Keratinocyte (primary cell): Measurements from ENCODE around the gene MT4. TPM values are rescaled to one million over a fixed set of nuclear protein-coding genes. Genes with fewer than 3 reads are reported as not detected.

ENCODE experiments used
- DNase-seq: peaks from one replicate; pipeline ENCODE4 v3.0.0-alpha.2; 2011; ENCODE audit warnings: low read depth, missing footprints, low spot score
- FAIRE-seq: peaks from 2 replicates; lab custom pipeline; 2011; peaks lifted over from hg19 to GRCh38; lab: Jason Lieb, UNC
- H2AFZ ChIP-seq: 2 replicates; pipeline ENCODE4 v1.6.0; 2012; ENCODE audit warnings: low read length, control low read depth, inconsistent platforms; ENCODE audit not compliant: control insufficient read depth
- H3K27ac ChIP-seq: 2 replicates; pipeline ENCODE4 v1.5.1; 2011; ENCODE audit warnings: low read length; ENCODE audit not compliant: control insufficient read depth, insufficient read depth
- H3K27me3 ChIP-seq: 3 replicates; pipeline ENCODE4 v1.6.0; 2011; ENCODE audit warnings: low read length; ENCODE audit not compliant: control insufficient read depth, insufficient read depth; ENCODE audit errors: extremely low read depth
- H3K36me3 ChIP-seq, 2 experiments: 2 replicates in 1 of 2; 3 replicates in 1 of 2; pipeline ENCODE4 v1.5.1; 2011; ENCODE audit warnings: low read length in 2 of 2, mild to moderate bottlenecking in 1 of 2; ENCODE audit not compliant: control insufficient read depth in 2 of 2, insufficient read depth in 2 of 2; ENCODE audit errors: extremely low read depth in 1 of 2
- H3K4me1 ChIP-seq: 3 replicates; pipeline ENCODE4 v1.5.1; 2011; ENCODE audit warnings: low read length; ENCODE audit not compliant: control insufficient read depth, insufficient read depth; ENCODE audit errors: extremely low read depth
- H3K4me2 ChIP-seq: 3 replicates; pipeline ENCODE4 v1.6.0; 2011; ENCODE audit warnings: low read depth, low read length; ENCODE audit not compliant: control insufficient read depth, insufficient read depth; ENCODE audit errors: extremely low read depth
- H3K4me3 ChIP-seq, 3 experiments: fragments of 200-600 bp in 1 of 3; sonication (generic) in 1 of 3; 2 replicates in 2 of 3; 3 replicates in 1 of 3; pipeline ENCODE4 v1.5.1; 2011 to 2016; ENCODE audit warnings: low read length in 3 of 3, mild to moderate bottlenecking in 3 of 3, control low read depth in 2 of 3, inconsistent platforms in 1 of 3, low read depth in 1 of 3, mixed read lengths in 1 of 3, mixed run types in 1 of 3, moderate library complexity in 1 of 3; ENCODE audit not compliant: control insufficient read depth in 2 of 3, insufficient read depth in 2 of 3; ENCODE audit errors: extremely low read depth in 1 of 3
- H3K79me2 ChIP-seq: 2 replicates; pipeline ENCODE4 v1.6.0; 2012; ENCODE audit warnings: low read length; ENCODE audit not compliant: control insufficient read depth, insufficient read depth
- H3K9ac ChIP-seq: 3 replicates; pipeline ENCODE4 v1.6.0; 2011; ENCODE audit warnings: low read length; ENCODE audit not compliant: control insufficient read depth, insufficient read depth; ENCODE audit errors: extremely low read depth
- H3K9me1 ChIP-seq: 3 replicates; pipeline ENCODE4 v1.6.0; 2011; ENCODE audit warnings: low read length; ENCODE audit not compliant: control insufficient read depth, insufficient read depth; ENCODE audit errors: extremely low read depth
- H3K9me3 ChIP-seq: 2 replicates; pipeline ENCODE4 v1.5.1; 2012; ENCODE audit warnings: low read depth, low read length; ENCODE audit not compliant: control insufficient read depth
- H4K20me1 ChIP-seq: 3 replicates; pipeline ENCODE4 v1.6.0; 2011; ENCODE audit warnings: low read length; ENCODE audit not compliant: control insufficient read depth, insufficient read depth; ENCODE audit errors: extremely low read depth
- EZH2 ChIP-seq: IDR thresholded peaks from one replicate; pipeline ENCODE4 v1.6.1; 2012; ENCODE audit warnings: inconsistent platforms, mild to moderate bottlenecking, low read length, moderate library complexity
- dilution Hi-C: fragments of 300-500 bp; cut with MboI; formaldehyde crosslinking; loops from one replicate; pipeline ENCODE4 v1.7.0; 2020; ENCODE audit warnings: low sequenced_read_pairs; ENCODE audit not compliant: extremely low pct_ligation_motif_present
- polyA plus RNA-seq, 5 experiments: library from polyadenylated mRNA; depleted of rRNA in 3 of 5; stranded (reverse) in 3 of 5; stranded (forward) in 1 of 5; unstranded in 1 of 5; fragments of >200 nt; gene quantifications; 1 replicate in 1 of 5; 2 replicates in 3 of 5; 3 replicates in 1 of 5; pipeline versions ENCODE4 v1.2.1 to v1.2.3, GENCODE V29; 2011 to 2012; ENCODE audit warnings: missing spikeins in 2 of 5, low read depth in 1 of 5, low replicate concordance in 1 of 5
- TF ChIP-seq, protein P1 (sequence below), 3 experiments: IDR thresholded peaks in 1 of 3; conservative IDR thresholded peaks in 1 of 3; optimal IDR thresholded peaks in 1 of 3; 2 replicates in 2 of 3; 3 replicates in 1 of 3; pipeline versions ENCODE3 to v1.5.1; 2011; ENCODE audit warnings: low read length in 3 of 3, mild to moderate bottlenecking in 3 of 3, moderate library complexity in 2 of 3, control low read depth in 1 of 3, inconsistent platforms in 1 of 3; ENCODE audit not compliant: insufficient read depth in 2 of 3; ENCODE audit errors: extremely low read depth in 1 of 3

Gene MT4
- polyA plus RNA-seq, 1 donor (not counting 4 experiments of a cell fraction or from before 2014, with no cell fraction given) = 0.77 TPM

DNA sequence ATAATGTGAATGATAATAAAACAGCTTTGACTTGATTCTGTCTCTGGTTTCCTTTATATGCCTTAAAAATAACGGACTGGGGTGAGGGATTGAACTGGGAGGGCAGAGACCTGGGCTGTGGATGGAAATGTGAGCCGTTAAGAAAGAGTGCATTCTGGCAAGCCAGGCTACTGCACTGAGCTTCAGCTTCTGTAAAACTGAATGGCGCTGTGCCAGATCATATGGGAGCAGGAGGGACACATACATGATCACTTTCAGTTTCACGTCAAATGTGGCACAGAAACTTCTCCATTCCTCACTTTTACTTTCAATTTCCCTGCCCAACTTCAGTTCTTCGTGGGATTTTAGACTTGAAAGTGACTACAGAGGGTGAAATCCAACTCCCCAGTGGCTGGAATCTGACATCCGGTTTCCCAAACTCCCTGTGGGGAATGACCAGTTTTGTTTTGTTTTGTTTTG, 44.6 kb downstream of the MT4 start:
- FAIRE-seq = no peak
- H3K79me2 ChIP-seq = no peaks in the 10 kb centered on the region
- H3K4me1 ChIP-seq = peaks cover 74% of the 10 kb centered on the region
- no peak for DNase-seq
- no peaks in the 10 kb centered on the region for H3K9me3 ChIP-seq
- H3K27me3 ChIP-seq = no peaks in the 10 kb centered on the region
- H3K9me1 ChIP-seq = no peaks in the 10 kb centered on the region
- dilution Hi-C loops = no loop called here
- no peaks in the 10 kb centered on the region for H3K36me3 ChIP-seq
- peak overlapping the region; percentile 78 for H3K9ac ChIP-seq
- H4K20me1 ChIP-seq = no peaks in the 10 kb centered on the region
- peak overlapping the region; percentile 95 for H3K27ac ChIP-seq
- peak overlapping the region; percentile 95 for H3K4me2 ChIP-seq
- peak overlapping the region; percentile 46 to 92 (median 86) for H3K4me3 ChIP-seq
- H2AFZ ChIP-seq = no peak overlapping the region
- TF ChIP-seq EZH2 = no peak
- TF ChIP-seq, protein P1, sequence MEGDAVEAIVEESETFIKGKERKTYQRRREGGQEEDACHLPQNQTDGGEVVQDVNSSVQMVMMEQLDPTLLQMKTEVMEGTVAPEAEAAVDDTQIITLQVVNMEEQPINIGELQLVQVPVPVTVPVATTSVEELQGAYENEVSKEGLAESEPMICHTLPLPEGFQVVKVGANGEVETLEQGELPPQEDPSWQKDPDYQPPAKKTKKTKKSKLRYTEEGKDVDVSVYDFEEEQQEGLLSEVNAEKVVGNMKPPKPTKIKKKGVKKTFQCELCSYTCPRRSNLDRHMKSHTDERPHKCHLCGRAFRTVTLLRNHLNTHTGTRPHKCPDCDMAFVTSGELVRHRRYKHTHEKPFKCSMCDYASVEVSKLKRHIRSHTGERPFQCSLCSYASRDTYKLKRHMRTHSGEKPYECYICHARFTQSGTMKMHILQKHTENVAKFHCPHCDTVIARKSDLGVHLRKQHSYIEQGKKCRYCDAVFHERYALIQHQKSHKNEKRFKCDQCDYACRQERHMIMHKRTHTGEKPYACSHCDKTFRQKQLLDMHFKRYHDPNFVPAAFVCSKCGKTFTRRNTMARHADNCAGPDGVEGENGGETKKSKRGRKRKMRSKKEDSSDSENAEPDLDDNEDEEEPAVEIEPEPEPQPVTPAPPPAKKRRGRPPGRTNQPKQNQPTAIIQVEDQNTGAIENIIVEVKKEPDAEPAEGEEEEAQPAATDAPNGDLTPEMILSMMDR (optimal IDR thresholded peaks at IDR 0.05 in 1 of 3, IDR thresholded peaks at IDR 0.05 in 1 of 3, conservative IDR thresholded peaks at IDR 0.05 in 1 of 3; ENCODE audit: extremely low read depth in 1 of 3, insufficient read depth in 2 of 3, low read length in 3 of 3) = no peak

DNA sequence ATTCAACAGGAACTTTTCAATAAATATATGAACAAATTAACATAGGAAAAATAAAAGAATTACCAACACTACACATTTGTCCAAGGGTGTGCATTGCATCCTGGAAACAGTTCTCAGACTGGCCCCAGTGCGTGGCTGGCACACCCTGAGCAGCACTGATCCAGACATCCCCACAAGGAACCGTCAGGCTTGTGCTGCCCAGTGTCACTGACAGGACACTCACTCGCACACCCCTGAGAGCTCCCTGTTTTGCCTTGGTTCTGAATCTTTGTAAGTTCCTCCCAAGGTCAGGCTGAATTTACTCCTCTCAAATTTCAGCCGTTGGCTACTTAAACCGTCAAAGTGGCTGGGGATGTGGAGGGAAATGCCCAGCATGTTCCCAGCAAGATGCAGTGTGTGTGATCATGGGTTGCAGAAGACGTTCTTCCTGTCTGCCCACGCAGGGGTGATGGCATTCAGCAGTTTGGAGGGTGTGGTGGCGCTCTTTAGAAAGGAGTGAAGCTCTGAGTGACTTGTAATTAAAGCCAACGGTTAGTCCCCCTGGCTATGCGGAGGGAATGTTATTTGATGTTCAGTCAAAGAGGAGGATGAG, 45.2 kb downstream of the MT4 start:
- dilution Hi-C loops = no loop called here
- peak overlapping the region; percentile 78 for H3K9ac ChIP-seq
- H3K4me1 ChIP-seq = peaks cover 77% of the 10 kb centered on the region
- no peaks in the 10 kb centered on the region for H3K9me3 ChIP-seq
- H3K9me1 ChIP-seq = no peaks in the 10 kb centered on the region
- H3K36me3 ChIP-seq = no peaks in the 10 kb centered on the region
- H3K27me3 ChIP-seq = no peaks in the 10 kb centered on the region
- TF ChIP-seq EZH2 = no peak
- TF ChIP-seq, protein P1 (optimal IDR thresholded peaks at IDR 0.05 in 1 of 3, IDR thresholded peaks at IDR 0.05 in 1 of 3, conservative IDR thresholded peaks at IDR 0.05 in 1 of 3; ENCODE audit: extremely low read depth in 1 of 3, insufficient read depth in 2 of 3, low read length in 3 of 3) = peak in 1 of 3 experiments; percentile 40
- peak overlapping the region; percentile 95 for H3K27ac ChIP-seq
- DNase-seq (no peak), FAIRE-seq (peak; percentile 51)
- peak overlapping the region; percentile 95 for H3K4me2 ChIP-seq
- H3K79me2 ChIP-seq = no peaks in the 10 kb centered on the region
- no peaks in the 10 kb centered on the region for H4K20me1 ChIP-seq
- H3K4me3 ChIP-seq = peak overlapping the region; percentile 46 to 92 (median 86)
- no peak overlapping the region for H2AFZ ChIP-seq
